ENCODE measurements around the gene MTHFD1. TPM values are rescaled to one million over a fixed set of nuclear protein-coding genes. Genes with fewer than 3 reads are reported as not detected.

The MTHFD1 gene
- total and polyA plus RNA-seq, 9 of the 15 experiments (the other 6 are each of a cell fraction or from before 2014, with no cell fraction given) = 66.7 to 158 (median 90.9) TPM

DNA sequence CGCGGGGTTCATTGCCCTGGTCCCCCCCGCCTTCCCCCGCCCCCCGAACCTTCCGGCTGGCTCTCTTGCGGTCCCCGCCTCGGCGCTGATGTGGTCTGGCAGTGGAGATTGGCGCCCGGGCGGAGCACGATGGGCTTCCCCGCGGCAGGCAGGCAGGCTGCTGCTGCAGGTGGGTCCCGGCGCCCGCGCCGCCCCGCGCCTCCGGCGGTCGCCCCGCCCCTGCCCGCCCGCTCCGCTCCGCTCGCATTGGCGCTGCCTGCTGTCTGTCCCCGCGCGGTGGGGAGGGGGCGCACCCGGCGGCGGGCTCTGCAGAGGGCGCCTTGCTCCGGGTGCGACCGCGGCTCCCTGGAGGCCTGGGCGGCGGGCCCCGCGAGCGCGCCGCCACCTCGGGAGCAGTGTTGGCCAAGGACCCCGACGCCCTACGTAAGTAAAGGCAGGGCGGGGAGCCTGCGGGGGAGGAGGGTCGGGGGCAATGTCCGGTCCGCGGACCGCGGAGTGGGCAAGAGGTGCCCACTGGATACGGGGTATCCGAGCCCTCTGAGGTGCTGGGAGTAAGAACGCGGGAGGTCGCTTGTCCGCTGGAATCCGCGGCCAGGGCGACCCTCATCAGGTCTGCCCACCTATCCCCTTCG, 77.2 kb downstream of the MTHFD1 start, which contains the start of gene AKAP5 (continued):
- no peak for TF ChIP-seq CCNT2 (IDR thresholded peaks at IDR 0.05; ENCODE audit: borderline replicate concordance, extremely low read depth, insufficient read length, low read depth, low read length)

DNA sequence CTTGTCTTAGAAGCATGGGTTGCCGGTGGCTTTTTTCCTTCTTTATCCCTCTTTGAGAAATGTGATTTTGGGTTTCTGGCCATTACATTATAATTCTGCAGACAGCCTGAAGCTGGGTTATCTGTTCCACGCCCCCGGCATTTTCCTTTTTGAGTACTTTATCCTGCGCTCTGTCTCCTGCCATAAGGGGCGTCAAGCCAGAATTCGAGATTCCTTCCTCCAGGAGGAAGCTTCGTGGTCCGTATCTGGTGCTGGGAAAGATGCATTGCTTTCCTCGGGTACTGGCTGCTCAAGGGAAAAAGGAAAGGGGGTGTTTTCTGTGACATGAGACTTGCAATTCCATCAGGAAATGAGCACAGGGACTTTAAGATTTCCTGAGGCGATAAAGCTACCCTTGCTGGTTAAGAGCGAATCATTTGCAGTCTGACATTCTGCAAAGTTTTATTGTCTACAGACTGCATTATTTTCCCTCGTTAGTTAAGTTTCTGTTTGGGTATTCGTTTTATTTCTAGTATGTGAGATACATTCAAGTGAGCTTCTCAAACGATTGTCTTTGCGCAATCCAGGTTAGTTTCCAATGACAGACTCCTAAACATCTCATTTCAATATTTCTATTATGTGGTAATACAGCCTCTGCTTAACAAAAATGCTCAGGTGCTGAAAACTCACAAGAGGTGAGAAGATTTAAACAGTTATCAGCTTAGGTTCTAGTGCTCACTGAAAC, 77.8 kb downstream of the MTHFD1 start:
- H3K9me3 ChIP-seq (replicated peaks; ENCODE audit: control insufficient read depth, insufficient read depth, low read depth, low read length) = no peaks in the 10 kb centered on the region
- 17% methylated on average over 12 of the region's 15 CpGs for WGBS (ENCODE audit: insufficient coverage, low coverage, missing lambda C conversion rate)
- no peak overlapping the region for H3K27ac ChIP-seq (ENCODE audit: extremely low read depth, low read depth, low read length)
- H3K4me3 ChIP-seq = peak overlapping the region; percentile 57
- intact Hi-C loops (cut with micrococcal nuclease) (loop anchor here (5.0 kb wide), 1 partner anchor 41 kb away; no protein-coding TSS in a partner anchor), in situ Hi-C loops (cut with MboI) (loop anchor here (10.0 kb wide), 1 partner anchor 121 kb away; no protein-coding TSS in a partner anchor)
- peak overlapping the region; percentile 69 for H3K4me2 ChIP-seq (ENCODE audit: insufficient read depth, low read length)
- H3K79me2 ChIP-seq (ENCODE audit: control insufficient read depth, insufficient read depth, low read length) = no peaks in the 10 kb centered on the region
- peaks cover 8 to 9% of the 10 kb centered on the region in 2 experiments; a peak in 4 of 5 replicates for H3K4me1 ChIP-seq (replicated peaks in 1 of 2; ENCODE audit: control insufficient read depth in 2 of 2, insufficient read depth in 2 of 2, low read length in 2 of 2)
- ATAC-seq (peak; percentile 58), DNase-seq (ENCODE audit: extremely low read depth in 1 of 4, low spot score in 3 of 4) (peak in 2 of 4 experiments; percentile 10 to 24), FAIRE-seq (peak; percentile 62)
- peak overlapping the region; percentile 62 for H2AFZ ChIP-seq (ENCODE audit: low read depth, low read length)
- no peaks in the 10 kb centered on the region for H3K27me3 ChIP-seq (ENCODE audit: control insufficient read depth in 2 of 2, insufficient read depth in 2 of 2, low read length in 2 of 2)
- H3K36me3 ChIP-seq (ENCODE audit: control insufficient read depth, insufficient read depth, low read length) = peaks cover 2% of the 10 kb centered on the region; the same call in 1 of the 3 replicates
- CTCF ChIA-PET (ENCODE audit: low intra/inter-chr PET ratio) = no interaction called here
- no TSS peak for BruUV-seq (replicated peaks)
- H3K9me1 ChIP-seq (ENCODE audit: control insufficient read depth, insufficient read depth, low read length) = no peaks in the 10 kb centered on the region
- H3K9ac ChIP-seq (ENCODE audit: insufficient read depth in 1 of 2, low read depth in 2 of 2, low read length in 2 of 2) = peak overlapping the region; percentile 30 to 90; a peak in 3 of 4 replicates
- POLR2A ChIA-PET = interaction anchor here (0.6 to 1.4 kb wide), 6 partner anchors 10 to 673 kb away, joined by 3 to 4 read pairs (median 3); no protein-coding TSS in a partner anchor
- H4K20me1 ChIP-seq (replicated peaks; ENCODE audit: control insufficient read depth, insufficient read depth, low read length) = no peaks in the 10 kb centered on the region; the same call in 1 of the 2 replicates
- TF ChIP-seq, protein P1, sequence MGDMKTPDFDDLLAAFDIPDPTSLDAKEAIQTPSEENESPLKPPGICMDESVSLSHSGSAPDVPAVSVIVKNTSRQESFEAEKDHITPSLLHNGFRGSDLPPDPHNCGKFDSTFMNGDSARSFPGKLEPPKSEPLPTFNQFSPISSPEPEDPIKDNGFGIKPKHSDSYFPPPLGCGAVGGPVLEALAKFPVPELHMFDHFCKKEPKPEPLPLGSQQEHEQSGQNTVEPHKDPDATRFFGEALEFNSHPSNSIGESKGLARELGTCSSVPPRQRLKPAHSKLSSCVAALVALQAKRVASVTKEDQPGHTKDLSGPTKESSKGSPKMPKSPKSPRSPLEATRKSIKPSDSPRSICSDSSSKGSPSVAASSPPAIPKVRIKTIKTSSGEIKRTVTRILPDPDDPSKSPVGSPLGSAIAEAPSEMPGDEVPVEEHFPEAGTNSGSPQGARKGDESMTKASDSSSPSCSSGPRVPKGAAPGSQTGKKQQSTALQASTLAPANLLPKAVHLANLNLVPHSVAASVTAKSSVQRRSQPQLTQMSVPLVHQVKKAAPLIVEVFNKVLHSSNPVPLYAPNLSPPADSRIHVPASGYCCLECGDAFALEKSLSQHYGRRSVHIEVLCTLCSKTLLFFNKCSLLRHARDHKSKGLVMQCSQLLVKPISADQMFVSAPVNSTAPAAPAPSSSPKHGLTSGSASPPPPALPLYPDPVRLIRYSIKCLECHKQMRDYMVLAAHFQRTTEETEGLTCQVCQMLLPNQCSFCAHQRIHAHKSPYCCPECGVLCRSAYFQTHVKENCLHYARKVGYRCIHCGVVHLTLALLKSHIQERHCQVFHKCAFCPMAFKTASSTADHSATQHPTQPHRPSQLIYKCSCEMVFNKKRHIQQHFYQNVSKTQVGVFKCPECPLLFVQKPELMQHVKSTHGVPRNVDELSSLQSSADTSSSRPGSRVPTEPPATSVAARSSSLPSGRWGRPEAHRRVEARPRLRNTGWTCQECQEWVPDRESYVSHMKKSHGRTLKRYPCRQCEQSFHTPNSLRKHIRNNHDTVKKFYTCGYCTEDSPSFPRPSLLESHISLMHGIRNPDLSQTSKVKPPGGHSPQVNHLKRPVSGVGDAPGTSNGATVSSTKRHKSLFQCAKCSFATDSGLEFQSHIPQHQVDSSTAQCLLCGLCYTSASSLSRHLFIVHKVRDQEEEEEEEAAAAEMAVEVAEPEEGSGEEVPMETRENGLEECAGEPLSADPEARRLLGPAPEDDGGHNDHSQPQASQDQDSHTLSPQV (IDR thresholded peaks at IDR 0.05) = no peak
- peak; percentile 49; the same call in 1 of the 2 replicates for TF ChIP-seq EGR1 (conservative IDR thresholded peaks at IDR 0.05)
- TF ChIP-seq CEBPG (CRISPR knock-in tag; IDR thresholded peaks at IDR 0.05) = no peak
- TF ChIP-seq CEBPG (tag; conservative IDR thresholded peaks at IDR 0.05 in 1 of 2, IDR thresholded peaks at IDR 0.05 in 1 of 2) = peak; percentile 13 to 63; a peak in 2 of 4 replicates
- TF ChIP-seq, protein P2, sequence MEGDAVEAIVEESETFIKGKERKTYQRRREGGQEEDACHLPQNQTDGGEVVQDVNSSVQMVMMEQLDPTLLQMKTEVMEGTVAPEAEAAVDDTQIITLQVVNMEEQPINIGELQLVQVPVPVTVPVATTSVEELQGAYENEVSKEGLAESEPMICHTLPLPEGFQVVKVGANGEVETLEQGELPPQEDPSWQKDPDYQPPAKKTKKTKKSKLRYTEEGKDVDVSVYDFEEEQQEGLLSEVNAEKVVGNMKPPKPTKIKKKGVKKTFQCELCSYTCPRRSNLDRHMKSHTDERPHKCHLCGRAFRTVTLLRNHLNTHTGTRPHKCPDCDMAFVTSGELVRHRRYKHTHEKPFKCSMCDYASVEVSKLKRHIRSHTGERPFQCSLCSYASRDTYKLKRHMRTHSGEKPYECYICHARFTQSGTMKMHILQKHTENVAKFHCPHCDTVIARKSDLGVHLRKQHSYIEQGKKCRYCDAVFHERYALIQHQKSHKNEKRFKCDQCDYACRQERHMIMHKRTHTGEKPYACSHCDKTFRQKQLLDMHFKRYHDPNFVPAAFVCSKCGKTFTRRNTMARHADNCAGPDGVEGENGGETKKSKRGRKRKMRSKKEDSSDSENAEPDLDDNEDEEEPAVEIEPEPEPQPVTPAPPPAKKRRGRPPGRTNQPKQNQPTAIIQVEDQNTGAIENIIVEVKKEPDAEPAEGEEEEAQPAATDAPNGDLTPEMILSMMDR (IDR thresholded peaks at IDR 0.05 in 2 of 3, conservative IDR thresholded peaks at IDR 0.05 in 1 of 3; ENCODE audit: insufficient read depth in 2 of 3, low read depth in 1 of 3, low read length in 3 of 3) = no peak
- TF ChIP-seq SMARCA4 (IDR thresholded peaks at IDR 0.05) = 0 out of 2 replicates have a peak, but pooled peaks have one; percentile 24
- no peak for TF ChIP-seq L3MBTL2 (IDR thresholded peaks at IDR 0.05)
- peak; percentile 44; the same call in 1 of the 2 replicates for TF ChIP-seq GATA2 (CRISPR knock-in tag; IDR thresholded peaks at IDR 0.05)
- no peak for TF ChIP-seq GTF2E2 (tag; IDR thresholded peaks at IDR 0.05)
